B cell (primary cell): ENCODE results near the gene ATP10A. TPM values are rescaled to one million over a fixed set of nuclear protein-coding genes. Genes with fewer than 3 reads are reported as not detected.

Experiments
- ATAC-seq: fragments of 200-7000 bp; cut with Tn5 transposase; one replicate; pipeline ENCODE4 v1.10.0; 2021; ENCODE audit warnings: low read depth, mild to moderate bottlenecking, moderate number of reproducible peaks, moderate library complexity
- CTCF ChIA-PET: fragments of 350-600 bp; sonication (Branson Sonifier 250); formaldehyde crosslinking; loops from one replicate; lab custom pipeline; 2021; ENCODE audit warnings: antibody characterized with exemption, inconsistent platforms; lab: Charles Lee
- POLR2A ChIA-PET: fragments of 350-600 bp; sonication (Branson Sonifier 250); formaldehyde crosslinking; loops from one replicate; lab custom pipeline; 2021; ENCODE audit warnings: antibody characterized with exemption; lab: Charles Lee
- DNase-seq: peaks from one replicate; pipeline ENCODE4 v3.0.0; 2013
- H2AFZ ChIP-seq: 2 replicates; pipeline ENCODE4 v1.6.1; 2012; ENCODE audit warnings: mild to moderate bottlenecking, low read depth, low read length; ENCODE audit not compliant: insufficient read depth, poor library complexity, severe bottlenecking
- H3K27ac ChIP-seq, 2 donors: 1 replicate in 1 of 2; 2 replicates in 1 of 2; pipeline ENCODE4 v1.5.1; 2012 to 2013; ENCODE audit warnings: low read length in 2 of 2, mild to moderate bottlenecking in 2 of 2, moderate library complexity in 1 of 2
- H3K27me3 ChIP-seq, 4 experiments: fragments of 200-600 bp in 1 of 4; sonication (generic) in 1 of 4; replicated peaks in 1 of 4; 1 replicate in 2 of 4; 2 replicates in 2 of 4; pipeline versions ENCODE4 v1.6.1 to v1.7.0; 2013 to 2016; ENCODE audit warnings: low read length in 3 of 4, mild to moderate bottlenecking in 2 of 4, mixed read lengths in 1 of 4, moderate library complexity in 1 of 4; ENCODE audit not compliant: insufficient read depth in 4 of 4, control insufficient read depth in 3 of 4; ENCODE audit errors: control extremely low read depth in 1 of 4
- H3K36me3 ChIP-seq, 2 experiments: replicated peaks in 1 of 2; 1 replicate in 1 of 2; 2 replicates in 1 of 2; pipeline versions ENCODE4 v1.6.1 to v1.7.1; 2013; ENCODE audit warnings: low read length in 1 of 2; ENCODE audit not compliant: insufficient read depth in 2 of 2, control insufficient read depth in 1 of 2; ENCODE audit errors: control extremely low read depth in 1 of 2, extremely low read depth in 1 of 2
- H3K4me1 ChIP-seq, 2 donors: fragments of 200-600 bp in 1 of 2; sonication (generic) in 1 of 2; 1 replicate in 1 of 2; 2 replicates in 1 of 2; pipeline versions ENCODE4 v1.5.1 to v1.6.1; 2013 to 2017; ENCODE audit warnings: low read length in 2 of 2; ENCODE audit not compliant: control insufficient read depth in 2 of 2, insufficient read depth in 2 of 2
- H3K4me2 ChIP-seq: replicated peaks from 2 replicates; pipeline ENCODE3; 2012; ENCODE audit warnings: mild to moderate bottlenecking, low read depth, low read length; ENCODE audit not compliant: poor library complexity, severe bottlenecking
- H3K4me3 ChIP-seq, 5 experiments: fragments of 200-600 bp in 1 of 5; sonication (generic) in 1 of 5; 1 replicate in 3 of 5; 2 replicates in 2 of 5; pipeline versions ENCODE4 v1.5.1 to v1.7.0; 2011 to 2016; ENCODE audit warnings: low read length in 4 of 5, mild to moderate bottlenecking in 4 of 5, low read depth in 2 of 5, control low read depth in 1 of 5, moderate library complexity in 1 of 5; ENCODE audit not compliant: insufficient read depth in 1 of 5; ENCODE audit errors: control extremely low read depth in 1 of 5, extremely low read depth in 1 of 5
- H3K79me2 ChIP-seq: fragments of 200-600 bp; sonication (generic); one replicate; pipeline ENCODE4 v1.6.0; 2016; ENCODE audit warnings: low read length; ENCODE audit not compliant: control insufficient read depth, insufficient read depth
- H3K9ac ChIP-seq: fragments of 200-600 bp; sonication (generic); 2 replicates; pipeline ENCODE4 v1.6.1; 2017; ENCODE audit warnings: mild to moderate bottlenecking, low read length, moderate library complexity
- H3K9me3 ChIP-seq, 3 donors: one replicate each; pipeline versions ENCODE4 v1.6.1 to v1.7.1; 2013; ENCODE audit warnings: low read length in 2 of 3; ENCODE audit not compliant: control insufficient read depth in 2 of 3, insufficient read depth in 1 of 3; ENCODE audit errors: control extremely low read depth in 1 of 3
- H4K20me1 ChIP-seq: 2 replicates; pipeline ENCODE4 v1.6.0; 2012; ENCODE audit warnings: mild to moderate bottlenecking, low read length; ENCODE audit not compliant: insufficient read depth, control insufficient read depth, poor library complexity, severe bottlenecking
- H3K27ac Mint-ChIP-seq: one replicate; pipeline ENCODE4 v1.8.0; 2021; ENCODE audit warnings: mixed read lengths
- H3K27me3 Mint-ChIP-seq: one replicate; pipeline ENCODE4 v1.8.0; 2021; ENCODE audit warnings: mixed read lengths
- H3K4me1 Mint-ChIP-seq: one replicate; pipeline ENCODE4 v1.8.0; 2021; ENCODE audit warnings: mixed read lengths
- H3K4me3 Mint-ChIP-seq: one replicate; pipeline ENCODE4 v1.8.0; 2021; ENCODE audit warnings: mixed read lengths
- H3K9me3 Mint-ChIP-seq: one replicate; pipeline ENCODE4 v1.8.0; 2022; ENCODE audit warnings: mixed read lengths; ENCODE audit not compliant: insufficient read depth
- EZH2 ChIP-seq: IDR thresholded peaks from 2 replicates; pipeline ENCODE4 v1.6.1; 2012; ENCODE audit warnings: borderline replicate concordance, low read depth, mild to moderate bottlenecking, moderate library complexity, low read length; ENCODE audit not compliant: insufficient read depth, poor library complexity, severe bottlenecking
- WGBS: methylation state at CpG from one replicate; pipeline ENCODE4 v1.1.5; 2013; ENCODE audit warnings: missing lambda C conversion rate; ENCODE audit not compliant: insufficient coverage; 5-methylcytosine and 5-hydroxymethylcytosine counted together
- intact Hi-C: fragments of 100-400 bp; cut with micrococcal nuclease; formaldehyde crosslinking; loops from one replicate; pipeline ENCODE4 v1.10.0; 2022
- polyA plus RNA-seq: library from polyadenylated mRNA; depleted of rRNA; stranded (reverse); fragments of >200 nt; gene quantifications from 2 replicates; pipeline ENCODE4 v1.2.3, GENCODE V29; 2012
- total RNA-seq, 2 donors: library from RNA; stranded (reverse); fragments of 120-200 nt in 1 of 2; gene quantifications; 1 replicate in 1 of 2; 2 replicates in 1 of 2; pipeline versions ENCODE4 v1.2.3 to v1.2.4, GENCODE V29; 2013 to 2022
- TF ChIP-seq, protein P1 (sequence below): fragments of 200-600 bp; IDR thresholded peaks from one replicate; pipeline ENCODE4 v1.8.0; 2022; ENCODE audit warnings: antibody characterized with exemption, mild to moderate bottlenecking

The ATP10A gene
- total and polyA plus RNA-seq, 2 donors (not counting 1 experiment from before 2014, with no cell fraction given) = 0.21 to 0.22 TPM

DNA sequence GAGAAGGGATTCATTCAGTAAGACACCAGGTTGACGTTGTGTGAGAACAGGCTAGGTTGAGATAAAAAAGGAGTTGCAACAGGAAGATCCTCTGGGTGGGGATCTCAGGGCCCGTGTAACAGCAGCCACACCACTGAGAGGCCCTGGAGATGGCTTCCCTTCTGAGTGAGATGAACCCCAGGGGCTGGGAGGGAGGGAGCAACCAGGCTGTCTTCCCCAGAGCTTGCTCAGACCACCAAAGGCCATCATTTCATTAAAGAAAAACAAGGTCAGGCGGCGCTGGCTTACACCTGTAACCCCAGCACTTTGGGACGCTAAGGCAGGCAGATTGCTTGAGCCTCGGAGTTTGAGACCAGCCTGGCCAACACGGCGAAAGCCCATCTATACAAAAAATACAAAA, 187.7 kb downstream of the ATP10A start:
- no peaks in the 10 kb centered on the region for H3K79me2 ChIP-seq
- H3K4me1 Mint-ChIP-seq = no peaks in the 10 kb centered on the region
- H3K27me3 ChIP-seq = peaks cover 0 to under 1% (median 0%) of the 10 kb centered on the region in 4 experiments
- H2AFZ ChIP-seq = no peak overlapping the region
- 81% methylated on average over 6 of the region's 8 CpGs for WGBS
- H3K36me3 ChIP-seq = no peaks in the 10 kb centered on the region
- no peak overlapping the region for H3K27ac ChIP-seq
- H3K4me3 Mint-ChIP-seq = no peak overlapping the region
- H3K9me3 ChIP-seq = no peaks in the 10 kb centered on the region
- ChIA-PET POLR2A (no interaction called here), CTCF (no interaction called here)
- TF ChIP-seq, protein P1, sequence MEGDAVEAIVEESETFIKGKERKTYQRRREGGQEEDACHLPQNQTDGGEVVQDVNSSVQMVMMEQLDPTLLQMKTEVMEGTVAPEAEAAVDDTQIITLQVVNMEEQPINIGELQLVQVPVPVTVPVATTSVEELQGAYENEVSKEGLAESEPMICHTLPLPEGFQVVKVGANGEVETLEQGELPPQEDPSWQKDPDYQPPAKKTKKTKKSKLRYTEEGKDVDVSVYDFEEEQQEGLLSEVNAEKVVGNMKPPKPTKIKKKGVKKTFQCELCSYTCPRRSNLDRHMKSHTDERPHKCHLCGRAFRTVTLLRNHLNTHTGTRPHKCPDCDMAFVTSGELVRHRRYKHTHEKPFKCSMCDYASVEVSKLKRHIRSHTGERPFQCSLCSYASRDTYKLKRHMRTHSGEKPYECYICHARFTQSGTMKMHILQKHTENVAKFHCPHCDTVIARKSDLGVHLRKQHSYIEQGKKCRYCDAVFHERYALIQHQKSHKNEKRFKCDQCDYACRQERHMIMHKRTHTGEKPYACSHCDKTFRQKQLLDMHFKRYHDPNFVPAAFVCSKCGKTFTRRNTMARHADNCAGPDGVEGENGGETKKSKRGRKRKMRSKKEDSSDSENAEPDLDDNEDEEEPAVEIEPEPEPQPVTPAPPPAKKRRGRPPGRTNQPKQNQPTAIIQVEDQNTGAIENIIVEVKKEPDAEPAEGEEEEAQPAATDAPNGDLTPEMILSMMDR = no peak
- no peak for TF ChIP-seq EZH2
- no peaks in the 10 kb centered on the region for H3K4me1 ChIP-seq
- H3K27ac Mint-ChIP-seq = no peak overlapping the region
- no peak for ATAC-seq
- no peak overlapping the region for H3K4me3 ChIP-seq
- no peak overlapping the region for H3K9ac ChIP-seq
- no peaks in the 10 kb centered on the region for H3K9me3 Mint-ChIP-seq
- intact Hi-C loops = no loop called here
- H3K27me3 Mint-ChIP-seq = peaks cover 7% of the 10 kb centered on the region
- H3K4me2 ChIP-seq = no peak overlapping the region
- no peak for DNase-seq
- no peaks in the 10 kb centered on the region for H4K20me1 ChIP-seq

DNA sequence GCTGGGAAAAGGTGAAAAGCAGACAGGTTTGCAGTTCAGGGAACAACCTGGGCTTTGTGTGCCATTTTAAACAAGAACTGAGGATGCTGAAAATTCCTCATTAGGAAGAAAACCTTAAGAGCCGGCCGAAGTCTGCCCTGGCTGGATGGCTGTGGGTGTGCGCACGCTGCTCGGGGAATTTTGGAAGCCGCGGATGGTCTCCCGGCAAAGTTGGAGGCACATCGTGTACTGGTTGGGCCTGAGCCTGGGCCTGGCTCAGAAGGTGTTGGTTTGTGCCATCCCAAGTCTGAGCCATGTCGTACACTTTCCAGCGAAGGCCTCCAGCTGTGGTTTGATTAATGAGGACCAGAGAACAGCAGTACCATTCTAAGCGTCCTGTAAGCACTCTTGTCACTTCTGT, 188.2 kb downstream of the ATP10A start:
- ChIA-PET POLR2A (no interaction called here), CTCF (no interaction called here)
- Mint-ChIP-seq H3K27me3 (peaks cover 7% of the 10 kb centered on the region), H3K9me3 (no peaks in the 10 kb centered on the region), H3K27ac (no peak overlapping the region), H3K4me1 (no peaks in the 10 kb centered on the region), H3K4me3 (no peak overlapping the region)
- DNase-seq (no peak), ATAC-seq (no peak)
- peaks cover 0 to 5% (median 0%) of the 10 kb centered on the region in 4 experiments for H3K27me3 ChIP-seq
- WGBS = 92% methylated on average over 11 of the region's 12 CpGs
- no peaks in the 10 kb centered on the region for H3K9me3 ChIP-seq
- no peak overlapping the region for H3K4me3 ChIP-seq
- no peaks in the 10 kb centered on the region for H4K20me1 ChIP-seq
- no peaks in the 10 kb centered on the region for H3K36me3 ChIP-seq
- H3K9ac ChIP-seq = no peak overlapping the region
- H3K4me2 ChIP-seq = no peak overlapping the region
- intact Hi-C loops = no loop called here
- H2AFZ ChIP-seq = no peak overlapping the region
- H3K4me1 ChIP-seq = no peaks in the 10 kb centered on the region
- TF ChIP-seq, protein P1 = no peak
- no peak for TF ChIP-seq EZH2
- H3K79me2 ChIP-seq = no peaks in the 10 kb centered on the region
- no peak overlapping the region for H3K27ac ChIP-seq
